H9 (cell line): Measurements from ENCODE around the gene ZNF664. TPM values are rescaled to one million over a fixed set of nuclear protein-coding genes. Genes with fewer than 3 reads are reported as not detected.

Experiments
- DNase-seq: peaks from one replicate; pipeline ENCODE4 v3.0.0-alpha.2; 2017
- H2AFZ ChIP-seq: one replicate; pipeline ENCODE4 v1.6.1; 2013; ENCODE audit warnings: mild to moderate bottlenecking, low read length, control low read depth, moderate library complexity
- H2AK5ac ChIP-seq: 2 replicates; pipeline ENCODE4 v1.6.1; 2013; ENCODE audit warnings: low read length, control low read depth, mixed read lengths; ENCODE audit not compliant: insufficient read length
- H2BK120ac ChIP-seq: one replicate; pipeline ENCODE4 v1.6.1; 2013; ENCODE audit warnings: low read depth, mild to moderate bottlenecking, low read length, control low read depth, inconsistent platforms; ENCODE audit not compliant: poor library complexity, severe bottlenecking
- H2BK12ac ChIP-seq: 2 replicates; pipeline ENCODE4 v1.6.1; 2013; ENCODE audit warnings: low read length, control low read depth, mixed read lengths, low read depth; ENCODE audit not compliant: insufficient read length
- H2BK15ac ChIP-seq: 2 replicates; pipeline ENCODE4 v1.6.1; 2013; ENCODE audit warnings: low read depth, low read length, control low read depth
- H2BK20ac ChIP-seq: one replicate; pipeline ENCODE4 v1.6.1; 2013; ENCODE audit warnings: low read depth, mild to moderate bottlenecking, low read length, control low read depth, inconsistent platforms; ENCODE audit not compliant: poor library complexity, severe bottlenecking
- H2BK5ac ChIP-seq: 2 replicates; pipeline ENCODE4 v1.6.1; 2013; ENCODE audit warnings: low read length, control low read depth, mixed read lengths; ENCODE audit not compliant: insufficient read length
- H3K14ac ChIP-seq: 2 replicates; pipeline ENCODE4 v1.6.1; 2013; ENCODE audit warnings: low read length, control low read depth; ENCODE audit not compliant: insufficient read depth
- H3K18ac ChIP-seq: 2 replicates; pipeline ENCODE4 v1.6.1; 2013; ENCODE audit warnings: low read depth, mild to moderate bottlenecking, mixed read lengths, low read length, control low read depth; ENCODE audit not compliant: insufficient read length
- H3K23ac ChIP-seq: 2 replicates; pipeline ENCODE4 v1.6.1; 2013; ENCODE audit warnings: low read length, control low read depth, mixed read lengths, low read depth; ENCODE audit not compliant: insufficient read length
- H3K23me2 ChIP-seq: 2 replicates; pipeline ENCODE4 v1.6.1; 2013; ENCODE audit warnings: low read depth, mild to moderate bottlenecking, mixed read lengths, low read length, control low read depth; ENCODE audit not compliant: insufficient read length, poor library complexity, severe bottlenecking
- H3K27ac ChIP-seq: 2 replicates; pipeline ENCODE4 v1.5.1; 2013; ENCODE audit warnings: low read length, control low read depth, mixed read lengths, low read depth; ENCODE audit not compliant: insufficient read length
- H3K27me3 ChIP-seq: 2 replicates; pipeline ENCODE4 v1.6.1; 2013; ENCODE audit warnings: low read length, control low read depth, inconsistent platforms; ENCODE audit not compliant: insufficient read depth
- H3K4ac ChIP-seq: 2 replicates; pipeline ENCODE4 v1.6.1; 2013; ENCODE audit warnings: low read depth, mild to moderate bottlenecking, control low read depth, inconsistent platforms, low read length, moderate library complexity
- H3K4me1 ChIP-seq: 2 replicates; pipeline ENCODE4 v1.6.1; 2013; ENCODE audit warnings: low read length, control low read depth, inconsistent platforms; ENCODE audit not compliant: insufficient read depth
- H3K4me2 ChIP-seq: 2 replicates; pipeline ENCODE4 v1.6.1; 2013; ENCODE audit warnings: low read length, control low read depth, mixed read lengths; ENCODE audit not compliant: insufficient read length, insufficient read depth
- H3K56ac ChIP-seq: 2 replicates; pipeline ENCODE4 v1.6.1; 2013; ENCODE audit warnings: low read depth, mild to moderate bottlenecking, mixed read lengths, low read length, control low read depth; ENCODE audit not compliant: insufficient read length
- H3K79me1 ChIP-seq: 2 replicates; pipeline ENCODE4 v1.6.1; 2013; ENCODE audit warnings: low read depth, mild to moderate bottlenecking, moderate library complexity, low read length, control low read depth, inconsistent platforms; ENCODE audit not compliant: insufficient read depth, poor library complexity, severe bottlenecking
- H3K79me2 ChIP-seq: 2 replicates; pipeline ENCODE4 v1.6.1; 2013; ENCODE audit warnings: low read length, control low read depth, inconsistent platforms; ENCODE audit not compliant: insufficient read depth
- H3K9ac ChIP-seq: 2 replicates; pipeline ENCODE4 v1.6.1; 2013; ENCODE audit warnings: low read length, control low read depth, mixed read lengths; ENCODE audit not compliant: insufficient read length; ENCODE audit errors: extremely low read depth
- H3K9me3 ChIP-seq: one replicate; pipeline ENCODE4 v1.6.1; 2013; ENCODE audit warnings: low read depth, low read length, inconsistent platforms; ENCODE audit not compliant: control insufficient read depth
- H3T11ph ChIP-seq: one replicate; pipeline ENCODE4 v1.6.1; 2013; ENCODE audit warnings: mild to moderate bottlenecking, low read length, control low read depth, inconsistent platforms
- H4K20me1 ChIP-seq: one replicate; pipeline ENCODE4 v1.6.1; 2013; ENCODE audit not compliant: control insufficient read depth, insufficient read length, insufficient read depth
- H4K5ac ChIP-seq: 2 replicates; pipeline ENCODE4 v1.6.1; 2013; ENCODE audit warnings: low read depth, mild to moderate bottlenecking, mixed read lengths, low read length, control low read depth; ENCODE audit not compliant: insufficient read length
- H4K8ac ChIP-seq: replicated peaks from 2 replicates; pipeline ENCODE4 v1.6.1; 2013; ENCODE audit warnings: low read length, control low read depth, mixed read lengths, low read depth; ENCODE audit not compliant: insufficient read length
- H4K91ac ChIP-seq: 2 replicates; pipeline ENCODE4 v1.6.1; 2013; ENCODE audit warnings: low read depth, mild to moderate bottlenecking, moderate library complexity, mixed read lengths, low read length, control low read depth; ENCODE audit not compliant: insufficient read length
- H3K27ac Mint-ChIP-seq, 3 experiments: 2 replicates in 2 of 3; 3 replicates in 1 of 3; pipeline ENCODE4 v1.8.0; 2020 to 2021; ENCODE audit warnings: mixed read lengths in 3 of 3, mild to moderate bottlenecking in 1 of 3, moderate library complexity in 1 of 3
- H3K27me3 Mint-ChIP-seq: 2 replicates; pipeline ENCODE4 v1.8.0; 2021; ENCODE audit warnings: low read depth, mild to moderate bottlenecking, moderate library complexity, mixed read lengths
- H3K36me3 Mint-ChIP-seq, 3 experiments: 2 replicates in 2 of 3; 3 replicates in 1 of 3; pipeline ENCODE4 v1.8.0; 2020 to 2021; ENCODE audit warnings: low read depth in 3 of 3, mixed read lengths in 3 of 3; ENCODE audit not compliant: insufficient read depth in 1 of 3
- H3K4me1 Mint-ChIP-seq, 2 experiments: 2 replicates each; pipeline ENCODE4 v1.8.0; 2020; ENCODE audit warnings: mixed read lengths in 2 of 2
- H3K4me3 Mint-ChIP-seq, 2 experiments: 2 replicates in 1 of 2; 3 replicates in 1 of 2; pipeline ENCODE4 v1.8.0; 2020 to 2021; ENCODE audit warnings: mild to moderate bottlenecking in 2 of 2, mixed read lengths in 2 of 2, moderate library complexity in 1 of 2
- H3K9me3 Mint-ChIP-seq, 2 experiments: 2 replicates in 1 of 2; 3 replicates in 1 of 2; pipeline ENCODE4 v1.8.0; 2020; ENCODE audit warnings: mild to moderate bottlenecking in 2 of 2, mixed read lengths in 2 of 2, moderate library complexity in 1 of 2
- CTCF ChIP-seq: fragments of 200-600 bp; sonication (generic); conservative IDR thresholded peaks from 3 replicates; pipeline ENCODE4 v1.8.0; 2021; ENCODE audit warnings: antibody characterized with exemption, mild to moderate bottlenecking
- WGBS: extraction: QIAGEN DNeasy Blood & Tissue Kit; methylation state at CpG from one replicate; pipeline ENCODE4 v1.1.7; 2013; ENCODE audit warnings: missing lambda C conversion rate, low lambda C conversion rate, mixed read lengths; ENCODE audit not compliant: insufficient read length; ENCODE audit errors: extremely low coverage; 5-methylcytosine and 5-hydroxymethylcytosine counted together
- total RNA-seq: library from RNA; stranded (reverse); gene quantifications from 2 replicates; pipeline ENCODE4 v1.2.1, GENCODE V29; 2021

The ZNF664 gene
- total RNA-seq, 1 experiment from 2014 or later, result 29.5 TPM

GRCh38 chr12:124002654-124003053, 29.6 kb downstream of the ZNF664 start:
- Histone ChIP-seq H4K20me1 (no peaks in the 10 kb centered on the region), H2AK5ac (no peak overlapping the region), H3K79me2 (no peaks in the 10 kb centered on the region), H3K18ac (no peak overlapping the region), H2BK12ac (no peak overlapping the region), H3K9ac (no peak overlapping the region), H2AFZ (no peak overlapping the region), H3K14ac (no peak overlapping the region), H4K5ac (no peak overlapping the region), H4K8ac (no peak overlapping the region), H3K56ac (no peak overlapping the region), H3K23ac (no peak overlapping the region), H3K4me1 (no peaks in the 10 kb centered on the region), H3K27me3 (no peaks in the 10 kb centered on the region), H3K9me3 (no peaks in the 10 kb centered on the region), H2BK20ac (no peak overlapping the region), H3K79me1 (no peaks in the 10 kb centered on the region), H2BK120ac (no peak overlapping the region), H2BK15ac (no peak overlapping the region), H3K4ac (no peak overlapping the region), H3K4me2 (no peak overlapping the region), H3T11ph (no peak overlapping the region), H2BK5ac (no peak overlapping the region), H3K27ac (no peak overlapping the region), H3K23me2 (no peaks in the 10 kb centered on the region), H4K91ac (no peak overlapping the region)
- no CpG with 5 or more reads among the region's 2 CpGs for WGBS
- Mint-ChIP-seq H3K4me3 (no peak overlapping the region), H3K9me3 (no peaks in the 10 kb centered on the region), H3K27me3 (no peaks in the 10 kb centered on the region; the same call in 1 of the 2 replicates), H3K4me1 (peaks cover 3 to 8% of the 10 kb centered on the region in 2 experiments; a peak in 3 of 4 replicates), H3K27ac (no peak overlapping the region), H3K36me3 (peaks cover 0 to 4% (median 3%) of the 10 kb centered on the region in 3 experiments; a peak in 4 of 7 replicates)
- TF ChIP-seq CTCF, result no peak
- no peak for DNase-seq
